Activated CD4-positive, alpha-beta T cell treated with anti-CD3 and anti-CD28 coated beads for 1 hour (primary cell): ENCODE results near the gene SKI.
"Not testable (repeated sequence)": the region's sequence is repeated elsewhere in the genome, so short reads cannot be mapped to it uniquely, and the experiment has no call there.

ENCODE experiments used
- DNase-seq: peaks from one replicate; pipeline ENCODE4 v3.0.0-alpha.2; 2020

SKI gene

GRCh38 chr1:2327841-2328240 is 99.7 kb downstream of the SKI start:
- DNase-seq: no peak

GRCh38 chr1:2328676-2329455 is 100.7 kb downstream of the SKI start:
- DNase-seq: no peak

GRCh38 chr1:2330035-2330434 is 101.9 kb downstream of the SKI start:
- DNase-seq: no peak

- no peak for DNase-seq
Observed at GRCh38 chr1:2330519-2331199, 102.5 kb downstream of the SKI start.

- DNase-seq: no peak
Observed at GRCh38 chr1:2331200-2331544, 103.1 kb downstream of the SKI start.

- not testable (repeated sequence) for DNase-seq
Observed at GRCh38 chr1:2331580-2331979, 103.5 kb downstream of the SKI start.

- DNase-seq: no peak
Observed at GRCh38 chr1:2334366-2334765, 106.2 kb downstream of the SKI start.

GRCh38 chr1:2334883-2335534 is 106.9 kb downstream of the SKI start:
- no peak for DNase-seq

GRCh38 chr1:2335721-2336455 is 107.8 kb downstream of the SKI start:
- DNase-seq: no peak

- no peak for DNase-seq
Observed at GRCh38 chr1:2336499-2336898, 108.4 kb downstream of the SKI start.

- no peak for DNase-seq
Observed at GRCh38 chr1:2337081-2337480, 109.0 kb downstream of the SKI start.

GRCh38 chr1:2337501-2337900 is 109.4 kb downstream of the SKI start:
- no peak for DNase-seq

GRCh38 chr1:2339206-2340085 is 111.3 kb downstream of the SKI start:
- no peak for DNase-seq

GRCh38 chr1:2340086-2340917 is 112.2 kb downstream of the SKI start:
- DNase-seq: no peak

- no peak for DNase-seq
Observed at GRCh38 chr1:2340918-2341254, 112.8 kb downstream of the SKI start.

- no peak for DNase-seq
Observed at GRCh38 chr1:2341706-2342383, 113.7 kb downstream of the SKI start.

GRCh38 chr1:2342384-2343022 is 114.4 kb downstream of the SKI start:
- no peak for DNase-seq

- no peak for DNase-seq
Observed at GRCh38 chr1:2343023-2343935, 115.2 kb downstream of the SKI start.

- DNase-seq: no peak
Observed at GRCh38 chr1:2344121-2344681, 116.1 kb downstream of the SKI start.
